HG02571 (cell line): ENCODE measurements around the gene LLGL1.
"Not testable (repeated sequence)": the region's sequence is repeated elsewhere in the genome, so short reads cannot be mapped to it uniquely, and the experiment has no call there.

Experiments
- ATAC-seq: cut with Tn5 transposase; IDR thresholded peaks from one replicate; pipeline ENCODE4 v1.9.1; 2021; ENCODE audit warnings: mild to moderate bottlenecking, moderate library complexity; ENCODE audit not compliant: unreplicated experiment

Gene LLGL1

DNA sequence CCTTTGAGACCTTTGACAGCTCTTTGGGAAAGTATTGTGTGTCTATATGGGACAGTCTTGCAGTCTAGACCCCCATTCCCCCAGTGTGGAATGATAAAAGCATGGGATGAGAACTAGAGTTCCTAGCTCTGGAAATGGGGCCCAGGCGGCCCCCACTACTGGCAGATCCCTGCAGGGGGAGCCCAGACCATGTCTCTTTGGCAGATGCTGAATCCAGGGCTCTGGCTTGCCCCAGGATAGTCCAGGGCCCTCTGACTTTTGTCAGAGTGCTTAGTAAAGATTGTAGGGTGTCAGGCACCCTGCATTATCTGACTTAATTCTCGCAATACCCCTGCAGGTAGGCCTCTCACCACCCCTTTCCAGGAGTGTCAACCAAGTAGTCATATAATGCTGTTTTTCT is 33.5 kb upstream of the LLGL1 start:
- ATAC-seq, result no peak

DNA sequence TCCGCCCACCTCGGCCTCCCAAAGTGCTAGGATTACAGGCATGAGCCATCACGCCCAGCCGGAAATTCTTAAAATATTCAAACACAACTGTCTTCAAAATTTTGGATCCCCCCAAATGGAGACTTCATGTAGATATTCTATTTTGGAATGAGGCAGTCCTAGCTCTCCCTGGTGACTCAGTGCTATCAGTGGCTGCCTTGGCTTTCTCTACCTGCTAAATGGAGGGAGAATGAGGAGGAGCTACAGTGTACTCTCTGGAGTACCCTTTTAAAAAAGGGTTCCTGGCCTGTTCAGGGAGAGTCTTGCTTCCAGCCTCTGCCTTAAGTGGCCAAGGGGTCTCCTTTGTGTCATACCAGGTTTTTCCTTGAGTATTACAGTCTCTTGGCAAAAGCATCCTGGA is 31.0 kb upstream of the LLGL1 start:
- ATAC-seq, result no peak

GRCh38 chr17:18194804-18195203 is 30.6 kb upstream of the LLGL1 start:
- ATAC-seq, result no peak

DNA sequence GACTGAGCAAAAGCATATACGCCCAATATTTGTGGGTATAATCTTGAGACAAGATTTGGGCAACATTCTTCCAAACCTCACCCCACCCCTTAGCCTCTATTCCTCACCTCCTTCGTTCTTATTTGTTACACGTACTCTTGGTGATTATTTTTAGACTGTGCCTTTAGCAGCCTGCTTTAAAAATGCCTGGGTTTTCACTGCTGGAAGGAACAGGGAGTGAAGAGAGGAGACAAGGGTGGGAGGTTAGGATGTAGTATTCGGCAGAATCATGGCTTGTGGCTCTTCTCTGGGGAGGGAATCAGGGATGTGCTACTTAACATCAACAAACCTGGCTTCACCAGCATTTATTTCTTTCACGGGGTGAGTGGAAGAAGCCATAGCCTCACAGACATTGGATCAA is 30.2 kb upstream of the LLGL1 start:
- no peak for ATAC-seq

DNA sequence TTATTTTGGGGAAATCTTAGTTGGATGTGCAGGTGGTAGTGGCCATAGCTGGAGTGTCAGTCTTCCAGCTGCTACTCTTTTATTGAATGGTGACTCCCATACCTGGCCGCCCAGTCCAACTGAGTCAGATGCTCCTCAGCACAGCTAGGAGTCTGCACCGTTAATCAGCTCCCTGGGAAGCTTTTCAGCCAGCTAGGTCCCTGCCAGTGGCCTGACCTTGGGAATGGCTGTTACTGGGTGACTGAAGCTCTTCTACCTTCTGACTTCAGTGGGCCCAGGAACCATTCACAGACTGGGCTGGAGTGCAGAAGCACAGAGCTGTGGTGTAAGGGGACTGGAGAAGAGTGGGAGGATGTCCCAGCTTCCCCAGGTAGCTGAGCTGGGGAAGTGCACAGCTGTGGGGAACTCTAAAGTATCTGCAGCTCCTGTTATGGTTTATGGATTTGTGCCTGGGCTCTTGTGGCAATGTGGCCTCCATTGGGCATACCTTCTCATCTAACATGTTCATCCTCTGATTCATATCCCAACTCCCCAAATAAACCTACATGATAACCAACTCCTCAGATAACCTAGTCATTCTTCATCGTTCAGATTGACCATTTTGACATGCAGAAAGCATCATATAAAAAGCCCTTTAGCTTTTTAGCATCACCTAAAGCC is 27.8 kb upstream of the LLGL1 start:
- no peak for ATAC-seq

- ATAC-seq, result no peak
Measured at GRCh38 chr17:18198530-18198929, 26.9 kb upstream of the LLGL1 start.

DNA sequence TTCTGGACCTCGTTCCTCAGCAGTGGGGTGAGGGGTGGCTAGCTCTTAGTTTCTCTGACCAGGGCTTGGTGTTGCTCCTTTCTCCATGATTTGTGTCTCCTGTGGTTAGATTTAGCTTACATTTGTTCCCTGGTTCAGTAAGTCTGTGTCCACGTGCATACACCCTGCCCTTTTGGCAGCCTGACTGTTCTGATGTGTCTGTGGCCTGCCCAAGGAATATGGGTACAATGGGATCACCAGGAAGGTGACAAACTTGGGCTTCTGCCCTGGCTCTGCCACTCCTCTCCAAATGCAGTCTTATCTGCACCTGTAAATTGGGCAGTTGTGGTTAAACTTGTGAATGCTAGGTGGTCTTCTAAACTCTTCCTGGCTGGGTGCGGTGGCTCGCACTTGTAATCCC is 24.3 kb upstream of the LLGL1 start:
- ATAC-seq, result no peak

DNA sequence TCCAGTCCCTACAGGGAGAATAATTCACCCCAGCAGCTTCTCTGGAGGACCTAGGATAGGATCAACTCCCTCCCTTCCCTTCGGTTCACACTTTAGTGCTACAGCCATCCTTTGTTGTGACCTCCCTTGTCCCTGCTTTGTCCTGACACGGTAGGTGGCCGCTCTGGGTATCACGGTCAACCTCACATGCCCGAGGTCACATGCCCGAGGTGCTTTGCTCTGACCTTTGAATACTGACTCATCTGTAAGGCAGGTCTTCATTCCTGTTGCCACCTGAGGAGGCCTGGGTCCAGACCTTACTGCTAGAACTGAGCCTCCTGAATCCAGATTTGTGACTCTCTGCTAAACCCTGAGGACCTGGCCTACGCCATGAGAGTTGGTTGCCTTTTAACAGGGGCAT is 22.1 kb upstream of the LLGL1 start:
- ATAC-seq, result no peak

DNA sequence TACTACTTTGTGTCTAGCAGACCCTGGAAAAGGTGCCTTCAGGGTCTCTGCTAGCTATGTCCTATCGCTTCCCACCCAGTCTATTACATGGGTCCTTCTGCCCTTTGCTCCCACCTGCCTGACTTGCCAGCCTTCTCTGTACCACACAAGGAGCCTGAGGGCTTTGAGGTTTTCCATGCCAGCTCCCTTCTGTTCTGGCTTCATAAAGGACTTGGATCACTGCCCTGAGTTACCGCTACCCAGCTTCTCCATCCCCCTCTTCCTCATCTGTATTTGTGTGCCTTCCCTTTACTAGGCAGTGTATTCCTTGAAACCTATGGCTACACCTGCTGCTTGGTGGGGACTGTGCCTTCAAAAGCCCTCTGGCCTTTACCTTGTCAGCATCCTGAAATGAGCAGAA is 19.6 kb upstream of the LLGL1 start:
- ATAC-seq, result no peak

- no peak for ATAC-seq
Measured at GRCh38 chr17:18206962-18207361, 18.5 kb upstream of the LLGL1 start.

DNA sequence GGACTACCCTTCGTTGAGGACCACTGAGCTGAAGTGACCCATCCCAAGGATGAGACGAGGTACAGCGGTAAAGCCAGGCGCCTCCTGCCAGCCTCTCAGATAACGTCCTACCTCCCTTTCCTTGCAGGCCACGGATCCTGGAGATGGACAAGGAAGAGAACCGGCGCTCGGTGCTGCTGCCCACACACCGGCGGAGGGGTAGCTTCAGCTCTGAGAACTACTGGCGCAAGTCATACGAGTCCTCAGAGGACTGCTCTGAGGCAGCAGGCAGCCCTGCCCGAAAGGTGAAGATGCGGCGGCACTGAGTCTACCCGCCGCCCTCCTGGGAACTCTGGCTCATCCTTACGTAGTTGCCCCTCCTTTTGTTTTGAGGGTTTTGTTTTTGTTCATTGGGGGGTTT is 17.3 kb upstream of the LLGL1 start:
- no peak for ATAC-seq

DNA sequence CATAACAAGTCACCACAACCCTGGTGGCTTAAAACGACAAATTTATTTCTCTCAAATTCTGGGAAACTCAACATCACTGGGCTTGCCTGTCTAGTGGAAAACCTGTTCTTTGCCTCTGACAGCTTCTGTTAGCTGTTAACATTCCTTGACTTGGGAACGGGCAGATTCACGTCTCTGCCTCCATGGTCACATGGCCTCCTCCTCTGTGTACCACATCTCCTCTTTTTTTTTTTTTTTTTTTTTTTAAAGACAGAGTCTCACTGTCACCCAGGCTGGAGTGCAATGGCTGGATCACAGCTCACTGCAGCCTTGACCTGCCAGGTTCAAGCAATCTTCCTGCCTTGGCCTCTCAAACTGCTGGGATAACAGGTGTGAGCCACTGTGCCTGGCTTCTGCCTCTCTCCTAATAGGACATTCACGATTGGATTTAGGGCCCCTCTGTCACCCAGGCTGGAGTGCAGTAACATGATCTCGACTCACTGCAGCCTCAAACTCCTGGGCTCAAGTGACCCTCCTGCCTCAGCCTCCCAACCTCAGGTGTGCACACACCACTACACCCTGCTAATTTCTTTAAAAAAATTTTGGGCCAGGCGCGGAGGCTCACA is 11.7 kb upstream of the LLGL1 start:
- no peak for ATAC-seq

DNA sequence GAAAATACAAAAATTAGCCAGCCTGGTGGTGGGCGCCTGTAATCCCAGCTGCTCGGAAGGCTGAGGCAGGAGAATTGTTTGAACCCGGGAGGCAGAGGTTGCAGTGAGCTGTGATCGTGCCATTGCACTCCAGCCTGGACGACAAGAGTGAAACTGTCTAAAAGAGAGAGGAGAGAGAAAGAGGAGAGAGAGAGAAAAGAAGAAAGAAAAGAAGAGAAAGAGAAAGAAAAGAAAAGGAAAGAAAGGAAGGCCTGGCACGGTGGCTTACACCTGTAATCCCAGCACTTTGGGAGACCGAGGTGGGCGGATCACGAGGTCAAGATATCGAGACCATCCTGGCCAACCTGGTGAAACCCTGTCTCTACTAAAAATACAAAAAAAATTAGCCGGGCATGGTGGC is 8.5 kb upstream of the LLGL1 start:
- not testable (repeated sequence) for ATAC-seq

DNA sequence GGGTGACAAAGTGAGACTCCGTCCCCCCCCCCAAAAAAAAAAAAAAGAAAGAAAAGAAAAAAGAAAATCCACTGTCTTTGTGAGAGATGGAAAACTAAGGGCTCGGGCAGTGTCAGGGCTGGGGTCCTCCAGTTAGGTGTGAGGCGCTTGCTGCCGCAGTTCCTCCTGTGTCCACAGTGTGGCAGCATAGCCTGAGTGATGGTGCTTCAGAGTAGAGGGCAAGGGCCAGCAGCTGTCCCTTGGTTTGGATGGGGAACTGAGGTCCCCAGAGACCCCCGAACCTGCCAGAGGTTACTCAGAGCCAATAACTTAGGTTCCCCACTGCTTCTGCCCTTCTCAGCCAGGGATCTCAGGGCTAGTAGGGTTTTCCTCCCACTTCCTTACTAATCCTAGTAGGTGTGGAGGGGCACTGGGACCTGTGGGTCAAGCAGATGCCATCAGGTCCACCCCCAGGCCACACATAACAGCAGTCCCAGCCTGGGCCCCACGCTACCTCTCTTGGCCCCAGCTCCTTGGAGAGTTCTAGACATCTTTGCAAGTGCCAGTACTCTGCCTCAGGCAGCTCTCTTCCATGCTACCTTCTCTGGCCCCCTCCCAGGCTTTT is 7.9 kb upstream of the LLGL1 start:
- ATAC-seq, result no peak

DNA sequence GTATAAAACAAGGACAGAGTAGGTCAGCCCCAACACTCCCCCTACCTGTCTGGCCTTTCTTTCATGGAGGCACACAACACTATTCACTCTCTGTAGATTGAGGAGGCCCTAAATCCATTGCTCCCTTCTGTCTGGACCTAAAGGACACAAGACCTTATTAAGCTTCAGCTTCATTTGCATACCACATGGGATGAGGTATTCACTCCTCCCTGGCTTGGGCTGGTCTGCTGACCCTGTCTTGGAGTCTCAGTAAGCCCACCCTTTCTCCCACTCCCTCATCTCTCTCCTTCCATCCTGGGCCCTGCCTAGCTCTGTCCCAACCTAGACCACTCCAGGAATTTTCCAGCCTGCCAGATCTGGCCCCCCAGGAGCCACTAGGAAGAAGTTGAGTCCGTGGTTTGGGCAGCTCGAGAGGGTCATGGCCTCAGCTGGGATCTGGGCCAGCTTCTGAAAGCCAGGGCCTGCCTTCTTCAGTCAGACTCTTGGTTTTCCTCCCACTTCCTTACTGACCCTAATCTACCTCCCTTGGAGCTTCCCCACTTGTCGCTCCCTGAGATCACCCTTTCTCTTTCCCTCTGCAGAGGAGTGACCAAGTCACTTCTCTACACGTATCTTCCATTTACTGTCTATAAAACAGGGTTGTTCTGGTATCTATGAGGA is 6.5 kb upstream of the LLGL1 start:
- ATAC-seq, result no peak

DNA sequence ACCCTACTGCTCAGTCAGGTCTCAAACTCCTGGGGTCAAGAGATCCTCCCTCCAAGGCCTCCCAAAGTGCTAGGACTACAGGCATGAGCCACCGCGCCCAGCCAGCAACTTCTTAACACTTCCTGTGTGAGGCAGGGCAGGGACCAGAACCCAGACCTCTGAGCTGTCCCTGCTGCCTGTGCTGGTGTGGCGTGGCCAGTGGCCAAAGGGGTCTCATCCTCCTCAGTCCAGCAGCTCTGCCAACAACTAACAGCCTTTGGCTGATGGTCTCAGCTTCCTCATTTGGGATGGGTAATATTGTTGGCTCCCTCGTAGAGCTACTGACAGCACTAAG is 1.4 kb upstream of the LLGL1 start:
- no peak for ATAC-seq

DNA sequence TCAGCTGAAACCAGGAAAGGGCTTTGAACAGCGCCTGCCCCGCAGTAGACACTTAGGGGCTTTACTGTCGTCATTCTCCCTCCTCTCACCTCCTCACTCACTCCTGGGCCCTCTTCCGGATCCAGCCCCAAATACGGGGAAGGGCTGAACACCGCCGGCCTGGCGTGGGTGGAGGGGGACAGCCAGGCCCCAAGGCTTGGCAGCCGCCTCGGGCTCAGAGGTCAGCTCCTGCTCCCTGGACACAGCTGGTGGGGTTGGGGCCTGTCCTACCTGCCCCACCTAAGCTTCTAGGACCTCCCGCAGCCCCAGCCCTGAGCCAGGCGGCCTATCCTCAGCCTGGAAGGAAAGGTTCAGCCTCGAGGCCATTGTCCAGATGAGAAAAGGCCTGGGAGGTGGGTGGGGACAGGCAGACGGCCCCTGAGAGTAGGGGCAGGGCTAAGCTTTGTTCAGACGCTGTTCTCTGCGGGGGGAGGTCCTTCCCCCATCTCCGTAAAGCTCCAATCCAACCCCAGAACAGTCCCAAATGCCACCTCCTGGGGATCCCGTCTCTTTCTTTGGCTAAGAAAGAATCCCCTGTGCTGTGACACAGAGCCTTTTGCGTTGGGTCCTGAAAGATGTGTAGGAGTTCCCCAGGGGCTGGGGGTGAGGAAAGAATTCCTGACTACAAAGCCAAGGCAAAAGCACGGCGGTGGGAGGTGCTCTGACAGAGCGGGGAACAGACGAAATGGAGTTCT is 881 bp upstream of the LLGL1 start:
- no peak for ATAC-seq

DNA sequence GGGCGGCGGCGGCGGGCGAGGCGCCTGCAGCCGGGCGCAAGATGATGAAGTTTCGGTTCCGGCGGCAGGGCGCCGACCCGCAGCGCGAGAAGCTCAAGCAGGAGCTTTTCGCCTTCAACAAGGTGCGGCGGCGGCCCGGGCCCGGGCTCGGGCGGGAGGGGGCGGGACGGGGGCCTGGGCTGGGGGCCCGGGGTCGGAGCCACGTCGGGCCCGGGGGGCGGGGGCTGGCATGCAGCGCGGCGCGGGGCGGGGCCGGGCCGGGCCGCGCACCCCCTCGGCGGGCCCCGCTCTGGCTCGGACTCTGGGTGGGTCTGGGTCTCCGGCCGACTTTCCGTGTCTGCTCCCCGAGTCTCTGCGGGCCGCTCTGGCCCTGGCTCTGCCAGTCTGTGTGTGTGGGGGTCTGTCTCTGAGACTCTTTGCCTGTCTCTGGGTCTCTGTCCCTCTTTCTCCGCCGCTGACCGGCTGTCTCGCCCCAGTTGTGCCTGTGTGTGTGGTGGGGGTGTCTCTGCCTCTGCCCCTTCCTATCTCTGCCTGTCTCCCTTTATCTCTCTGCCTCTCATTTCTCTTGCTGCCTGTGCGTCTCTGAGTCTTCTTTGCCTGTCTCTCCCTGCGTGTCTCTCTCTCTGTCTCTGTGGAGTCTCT is 328 bp downstream of the LLGL1 start:
- ATAC-seq, result no peak

DNA sequence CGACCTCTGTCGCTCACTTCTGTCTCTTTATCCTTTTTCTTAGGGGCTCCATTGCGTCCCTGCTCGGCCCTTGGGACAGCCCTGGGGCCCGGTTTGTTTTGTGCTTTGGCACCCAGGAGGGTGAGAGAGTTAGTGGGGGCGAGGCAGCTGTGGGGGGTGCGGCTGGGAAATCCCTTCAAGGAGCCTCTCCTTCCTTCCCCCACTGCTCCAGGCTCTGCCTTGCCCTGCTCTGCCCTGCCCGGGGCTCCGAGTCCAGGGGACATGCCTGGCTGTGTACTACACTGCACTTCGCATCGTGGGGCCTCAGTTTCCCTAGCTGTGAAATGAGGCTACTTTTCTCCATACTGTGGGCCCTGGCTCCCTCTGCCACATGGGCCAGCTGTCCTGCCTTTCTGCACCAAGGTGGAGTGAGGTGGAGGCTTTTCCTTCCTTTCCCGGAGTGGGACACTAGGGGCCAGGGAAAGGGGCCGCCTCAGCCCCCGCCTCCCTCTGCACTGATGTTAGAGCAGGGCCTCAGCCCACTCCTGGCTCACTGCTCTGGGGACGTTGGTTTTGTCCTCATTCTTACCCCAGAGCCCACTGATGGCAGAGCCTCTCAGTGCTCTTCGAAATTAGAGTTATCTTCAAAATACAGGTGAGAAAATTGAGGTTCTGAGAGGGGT is 980 bp downstream of the LLGL1 start:
- ATAC-seq, result no peak

GRCh38 chr17:18227635-18228034 is 2.2 kb downstream of the LLGL1 start:
- ATAC-seq, result no peak
